ENCODE data around the gene SLC7A6.

Gene SLC7A6

DNA sequence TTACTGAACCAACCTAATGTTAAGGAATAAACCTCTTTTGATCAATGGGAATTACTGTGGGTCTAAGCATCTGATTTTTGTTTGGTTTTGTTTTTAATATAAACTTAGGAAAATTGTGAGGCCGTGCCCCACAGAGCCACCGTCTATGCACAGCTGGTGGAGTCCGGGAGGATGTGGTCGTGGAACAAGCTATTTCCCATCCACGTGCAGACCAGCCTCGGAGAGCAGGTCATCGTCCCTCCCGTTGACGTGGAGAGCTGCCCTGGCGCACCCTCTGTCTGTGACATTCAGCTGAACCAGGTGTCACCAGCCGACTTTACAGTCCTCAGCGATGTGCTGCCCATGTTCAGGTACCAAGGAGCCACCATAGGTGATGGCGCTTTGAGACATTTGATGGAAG is 74.9 kb downstream of the SLC7A6 start:
- TF ChIP-seq, protein P1, sequence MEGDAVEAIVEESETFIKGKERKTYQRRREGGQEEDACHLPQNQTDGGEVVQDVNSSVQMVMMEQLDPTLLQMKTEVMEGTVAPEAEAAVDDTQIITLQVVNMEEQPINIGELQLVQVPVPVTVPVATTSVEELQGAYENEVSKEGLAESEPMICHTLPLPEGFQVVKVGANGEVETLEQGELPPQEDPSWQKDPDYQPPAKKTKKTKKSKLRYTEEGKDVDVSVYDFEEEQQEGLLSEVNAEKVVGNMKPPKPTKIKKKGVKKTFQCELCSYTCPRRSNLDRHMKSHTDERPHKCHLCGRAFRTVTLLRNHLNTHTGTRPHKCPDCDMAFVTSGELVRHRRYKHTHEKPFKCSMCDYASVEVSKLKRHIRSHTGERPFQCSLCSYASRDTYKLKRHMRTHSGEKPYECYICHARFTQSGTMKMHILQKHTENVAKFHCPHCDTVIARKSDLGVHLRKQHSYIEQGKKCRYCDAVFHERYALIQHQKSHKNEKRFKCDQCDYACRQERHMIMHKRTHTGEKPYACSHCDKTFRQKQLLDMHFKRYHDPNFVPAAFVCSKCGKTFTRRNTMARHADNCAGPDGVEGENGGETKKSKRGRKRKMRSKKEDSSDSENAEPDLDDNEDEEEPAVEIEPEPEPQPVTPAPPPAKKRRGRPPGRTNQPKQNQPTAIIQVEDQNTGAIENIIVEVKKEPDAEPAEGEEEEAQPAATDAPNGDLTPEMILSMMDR (IDR thresholded peaks at IDR 0.05; ENCODE audit: low read depth, low read length): no peak

DNA sequence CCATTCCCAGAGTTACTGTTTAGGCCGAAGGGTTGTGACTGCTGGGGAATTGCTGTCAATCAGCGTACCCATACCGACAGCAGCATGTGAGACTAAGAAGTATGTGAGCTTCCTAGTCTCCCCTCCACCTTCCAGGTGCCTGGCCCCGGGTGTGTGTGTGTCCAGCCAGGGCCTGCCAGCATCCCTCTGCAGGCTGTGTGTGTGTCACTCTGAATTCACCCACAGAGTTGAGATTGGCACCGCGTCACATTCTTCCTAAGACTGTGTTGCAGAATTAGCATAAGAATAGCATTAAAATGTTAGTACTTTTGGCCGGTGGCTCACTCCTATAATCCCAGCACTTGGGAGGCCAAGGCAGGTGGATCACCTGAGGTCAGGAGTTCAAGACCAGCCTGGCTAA is 78.3 kb downstream of the SLC7A6 start:
- H3K4me3 ChIP-seq (ENCODE audit: low read depth, low read length): no peak overlapping the region
- TF ChIP-seq, protein P1 (IDR thresholded peaks at IDR 0.05; ENCODE audit: low read depth, low read length): no peak

More for the DNA sequence above, 74.9 kb downstream of the SLC7A6 start:
- H3K4me3 ChIP-seq (ENCODE audit: low read depth, low read length): no peak overlapping the region

DNA sequence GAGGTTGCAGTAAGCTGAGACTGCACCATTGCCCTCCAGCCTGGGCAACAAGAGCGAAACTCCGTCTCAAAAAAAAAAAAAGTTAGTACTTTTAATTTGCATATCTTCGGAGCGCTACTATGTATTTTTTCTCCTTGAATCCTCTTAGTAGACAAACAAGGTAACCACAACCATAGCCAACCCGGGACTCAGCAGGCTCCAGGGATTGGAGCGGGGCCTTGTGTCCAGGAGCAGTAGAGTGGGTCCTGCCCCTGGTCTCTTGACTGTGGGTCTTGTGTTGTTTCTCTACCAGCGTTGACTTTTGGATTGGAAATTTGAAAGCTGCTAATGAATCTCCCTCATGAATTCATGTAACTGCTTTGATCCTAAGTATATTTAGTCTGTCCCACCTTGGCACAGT is 78.8 kb downstream of the SLC7A6 start:
- H3K4me3 ChIP-seq (ENCODE audit: low read depth, low read length): no peak overlapping the region
- TF ChIP-seq, protein P1 (IDR thresholded peaks at IDR 0.05; ENCODE audit: low read depth, low read length): no peak

DNA sequence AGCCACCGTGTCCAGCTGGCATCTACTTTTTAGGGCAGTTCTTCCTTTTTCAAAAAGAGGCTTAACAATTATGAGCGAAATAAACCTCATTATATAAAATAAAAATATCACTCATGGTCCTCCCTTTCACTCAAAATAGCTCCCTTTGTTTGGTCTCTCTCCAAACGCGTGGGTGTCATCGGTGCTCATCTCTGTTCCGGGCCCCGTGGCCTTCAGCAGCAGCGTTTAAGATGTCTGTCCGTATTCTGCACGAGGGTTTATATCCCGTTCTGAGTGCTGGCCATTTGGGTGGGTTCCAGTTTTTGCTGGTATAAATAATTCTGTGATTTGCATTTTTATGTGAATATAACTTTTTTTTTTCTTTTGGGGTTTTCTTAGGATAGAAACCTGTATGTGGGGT is 79.9 kb downstream of the SLC7A6 start:
- no peak overlapping the region for H3K4me3 ChIP-seq (ENCODE audit: low read depth, low read length)

DNA sequence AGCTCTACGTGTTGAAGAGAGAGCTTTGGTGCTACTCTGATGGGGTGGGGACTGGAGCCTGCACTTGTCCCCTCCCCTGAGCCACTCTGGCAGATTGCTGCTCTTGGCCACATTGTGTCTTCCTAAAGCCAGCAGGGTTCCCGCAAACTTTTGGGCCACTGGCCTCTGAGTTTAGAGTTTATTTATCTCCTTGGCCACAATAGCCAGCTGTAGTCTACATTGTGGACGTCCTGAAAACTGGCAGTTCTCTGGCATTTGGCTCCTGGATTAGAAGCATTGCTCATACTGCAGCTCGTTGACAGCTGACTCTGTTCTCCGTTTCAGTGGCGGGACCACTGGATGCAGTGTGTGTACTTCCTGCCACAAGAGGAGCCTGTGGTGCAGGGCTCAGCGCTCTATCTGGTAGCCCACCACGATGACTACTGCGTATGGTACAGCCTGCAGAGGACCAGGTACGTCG is 81.1 kb downstream of the SLC7A6 start:
- TF ChIP-seq, protein P1 (IDR thresholded peaks at IDR 0.05; ENCODE audit: low read depth, low read length): no peak

More for the DNA sequence above, 79.9 kb downstream of the SLC7A6 start:
- TF ChIP-seq, protein P1 (IDR thresholded peaks at IDR 0.05; ENCODE audit: low read depth, low read length): no peak

DNA sequence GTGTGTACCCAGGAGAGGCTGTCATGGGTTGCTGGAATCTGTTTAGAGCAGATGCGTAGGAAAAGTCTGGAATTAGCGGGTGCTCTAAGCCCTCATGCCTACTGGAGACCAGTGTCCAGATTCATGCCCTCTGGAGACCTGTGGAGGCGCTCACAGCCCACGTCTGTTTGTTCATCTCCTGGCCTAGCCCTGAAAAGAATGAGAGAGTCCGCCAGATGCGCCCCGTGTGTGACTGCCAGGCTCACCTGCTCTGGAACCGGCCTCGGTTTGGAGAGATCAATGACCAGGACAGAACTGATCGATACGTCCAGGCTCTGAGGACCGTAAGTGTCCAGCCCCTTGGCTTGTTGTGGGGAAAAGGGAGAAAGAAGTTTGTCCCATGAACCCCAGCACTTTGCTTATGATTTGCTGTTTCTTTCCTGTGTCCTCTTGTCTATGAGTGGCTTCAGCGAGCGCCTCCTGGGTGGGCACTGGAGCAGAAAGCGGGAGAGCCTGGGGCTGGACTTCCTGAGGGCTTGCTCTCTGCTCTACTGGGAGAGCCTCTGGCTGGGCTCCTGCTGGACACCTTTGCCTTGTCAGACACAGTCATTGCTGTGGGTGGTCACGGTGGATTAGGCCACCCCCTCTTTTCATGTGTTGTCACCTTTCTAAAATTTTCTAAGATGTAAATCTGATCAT is 81.8 kb downstream of the SLC7A6 start:
- no peak overlapping the region for H3K4me3 ChIP-seq (ENCODE audit: low read depth, low read length)
- TF ChIP-seq, protein P1 (IDR thresholded peaks at IDR 0.05; ENCODE audit: low read depth, low read length): no peak

More for the DNA sequence above, 81.1 kb downstream of the SLC7A6 start:
- no peak overlapping the region for H3K4me3 ChIP-seq (ENCODE audit: low read depth, low read length)

DNA sequence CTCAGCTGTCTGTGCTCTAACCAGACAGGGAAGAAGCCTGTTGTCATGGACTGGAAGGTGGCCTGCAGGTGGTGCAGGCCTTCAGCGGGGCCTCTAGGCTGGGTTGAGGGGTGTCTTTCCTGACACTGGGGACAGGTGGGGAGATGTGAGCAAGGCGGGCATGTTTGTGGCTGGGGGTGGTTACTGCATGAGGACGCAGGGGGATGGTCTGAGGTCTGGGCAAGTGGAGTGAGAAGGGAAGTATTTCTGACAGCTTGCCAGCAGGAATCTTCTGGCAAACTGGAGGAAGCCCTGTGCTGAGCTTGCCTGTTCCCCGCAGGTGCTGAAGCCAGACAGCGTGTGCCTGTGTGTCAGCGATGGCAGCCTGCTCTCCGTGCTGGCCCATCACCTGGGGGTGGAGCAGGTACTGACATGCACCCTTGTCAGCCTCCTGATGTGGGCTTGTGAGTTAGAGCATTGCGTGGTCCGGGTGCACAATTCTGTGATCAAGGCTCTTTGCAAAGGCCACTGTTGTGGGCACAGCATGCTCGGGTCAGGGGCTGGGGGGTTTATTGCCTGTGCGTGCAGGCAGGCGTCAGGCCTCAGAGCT is 82.7 kb downstream of the SLC7A6 start:
- TF ChIP-seq, protein P1 (IDR thresholded peaks at IDR 0.05; ENCODE audit: low read depth, low read length): no peak
- H3K4me3 ChIP-seq (ENCODE audit: low read depth, low read length): no peak overlapping the region
